ENCODE data around the gene PLEKHM2. TPM values are rescaled to one million over a fixed set of nuclear protein-coding genes. Genes with fewer than 3 reads are reported as not detected.

The PLEKHM2 gene
- total RNA-seq, 2 experiments from 2014 or later: 47.7 to 56.6 TPM

- Mint-ChIP-seq H3K4me1 (peaks cover 3% of the 10 kb centered on the region), H3K27me3 (no peaks in the 10 kb centered on the region), H3K4me3 (no peak overlapping the region), H3K36me3 (peaks cover 2% of the 10 kb centered on the region), H3K27ac (no peak overlapping the region), H3K9me3 (no peaks in the 10 kb centered on the region)
- ATAC-seq (ENCODE audit: low read depth) (no peak), DNase-seq (no peak)
- POLR2A ChIA-PET: no interaction called here
Observed at GRCh38 chr1:15714406-15715136, 30.5 kb downstream of the PLEKHM2 start.

GRCh38 chr1:15717418-15718125 is 33.5 kb downstream of the PLEKHM2 start:
- H3K4me1 Mint-ChIP-seq: no peaks in the 10 kb centered on the region
- no peak overlapping the region for H3K4me3 Mint-ChIP-seq
- no peak for DNase-seq
- no peak overlapping the region for H3K27ac Mint-ChIP-seq
- no peaks in the 10 kb centered on the region for H3K9me3 Mint-ChIP-seq
- peaks cover 3% of the 10 kb centered on the region for H3K36me3 Mint-ChIP-seq
- ATAC-seq (ENCODE audit: low read depth): no peak
- no peaks in the 10 kb centered on the region for H3K27me3 Mint-ChIP-seq
- POLR2A ChIA-PET: no interaction called here

- ATAC-seq (ENCODE audit: low read depth) (no peak), DNase-seq (no peak)
- Mint-ChIP-seq H3K4me1 (no peaks in the 10 kb centered on the region), H3K27ac (no peak overlapping the region), H3K4me3 (no peak overlapping the region), H3K9me3 (no peaks in the 10 kb centered on the region), H3K27me3 (no peaks in the 10 kb centered on the region), H3K36me3 (peaks cover 3% of the 10 kb centered on the region)
- POLR2A ChIA-PET: interaction anchor here (1.7 kb wide), 1 partner anchor 21 kb away, joined by 3 read pairs; no protein-coding TSS in a partner anchor
Observed at GRCh38 chr1:15718199-15718601, 34.1 kb downstream of the PLEKHM2 start.

- Mint-ChIP-seq H3K4me1 (no peaks in the 10 kb centered on the region), H3K36me3 (peaks cover 4% of the 10 kb centered on the region), H3K9me3 (no peaks in the 10 kb centered on the region), H3K27me3 (no peaks in the 10 kb centered on the region), H3K27ac (no peak overlapping the region), H3K4me3 (no peak overlapping the region)
- ATAC-seq (ENCODE audit: low read depth): no peak
- no peak for DNase-seq
- POLR2A ChIA-PET: interaction anchor here (1.7 kb wide), 1 partner anchor 23 kb away, joined by 3 read pairs; no protein-coding TSS in a partner anchor
Observed at GRCh38 chr1:15719381-15720120, 35.4 kb downstream of the PLEKHM2 start.

GRCh38 chr1:15720861-15721260 is 36.7 kb downstream of the PLEKHM2 start:
- no peak for DNase-seq
- POLR2A ChIA-PET: no interaction called here
- no peak overlapping the region for H3K4me3 Mint-ChIP-seq
- H3K9me3 Mint-ChIP-seq: no peaks in the 10 kb centered on the region
- H3K27me3 Mint-ChIP-seq: no peaks in the 10 kb centered on the region
- ATAC-seq (ENCODE audit: low read depth): no peak
- no peak overlapping the region for H3K27ac Mint-ChIP-seq
- H3K36me3 Mint-ChIP-seq: peaks cover 6% of the 10 kb centered on the region
- no peaks in the 10 kb centered on the region for H3K4me1 Mint-ChIP-seq

GRCh38 chr1:15722411-15722810 is 38.3 kb downstream of the PLEKHM2 start:
- Mint-ChIP-seq H3K4me1 (no peaks in the 10 kb centered on the region), H3K36me3 (peaks cover 7% of the 10 kb centered on the region), H3K27me3 (no peaks in the 10 kb centered on the region)

GRCh38 chr1:15722836-15723532 is 38.9 kb downstream of the PLEKHM2 start:
- Mint-ChIP-seq H3K36me3 (peaks cover 8% of the 10 kb centered on the region), H3K9me3 (no peaks in the 10 kb centered on the region), H3K4me1 (no peaks in the 10 kb centered on the region), H3K27me3 (no peaks in the 10 kb centered on the region), H3K4me3 (no peak overlapping the region), H3K27ac (no peak overlapping the region)
- ATAC-seq (ENCODE audit: low read depth) (no peak), DNase-seq (no peak)
- POLR2A ChIA-PET: interaction anchor here (0.6 kb wide), 1 partner anchor 594 kb away, joined by 4 read pairs; no protein-coding TSS in a partner anchor

More at GRCh38 chr1:15722411-15722810, 38.3 kb downstream of the PLEKHM2 start:
- no peak for DNase-seq
- H3K9me3 Mint-ChIP-seq: no peaks in the 10 kb centered on the region
- no peak overlapping the region for H3K27ac Mint-ChIP-seq
- H3K4me3 Mint-ChIP-seq: no peak overlapping the region
- no peak for ATAC-seq (ENCODE audit: low read depth)
- POLR2A ChIA-PET: no interaction called here

GRCh38 chr1:15723631-15724246 is 39.6 kb downstream of the PLEKHM2 start:
- ATAC-seq (ENCODE audit: low read depth): no peak

GRCh38 chr1:15724949-15725880 is 41.1 kb downstream of the PLEKHM2 start:
- Mint-ChIP-seq H3K27me3 (no peaks in the 10 kb centered on the region), H3K27ac (no peak overlapping the region), H3K36me3 (peaks cover 6% of the 10 kb centered on the region), H3K4me3 (no peak overlapping the region), H3K9me3 (no peaks in the 10 kb centered on the region), H3K4me1 (no peaks in the 10 kb centered on the region)
- DNase-seq (no peak), ATAC-seq (ENCODE audit: low read depth) (no peak)
- POLR2A ChIA-PET: no interaction called here

More at GRCh38 chr1:15723631-15724246, 39.6 kb downstream of the PLEKHM2 start:
- H3K4me3 Mint-ChIP-seq: no peak overlapping the region
- H3K9me3 Mint-ChIP-seq: no peaks in the 10 kb centered on the region
- no peak for DNase-seq
- no peaks in the 10 kb centered on the region for H3K4me1 Mint-ChIP-seq
- POLR2A ChIA-PET: interaction anchor here (0.6 kb wide), 1 partner anchor 595 kb away, joined by 4 read pairs; no protein-coding TSS in a partner anchor
- no peak overlapping the region for H3K27ac Mint-ChIP-seq
- peaks cover 6% of the 10 kb centered on the region for H3K36me3 Mint-ChIP-seq
- H3K27me3 Mint-ChIP-seq: no peaks in the 10 kb centered on the region

- Mint-ChIP-seq H3K27me3 (no peaks in the 10 kb centered on the region), H3K4me3 (no peak overlapping the region), H3K27ac (no peak overlapping the region), H3K9me3 (no peaks in the 10 kb centered on the region), H3K36me3 (peaks cover 4% of the 10 kb centered on the region), H3K4me1 (no peaks in the 10 kb centered on the region)
- ATAC-seq (ENCODE audit: low read depth): no peak
- POLR2A ChIA-PET: no interaction called here
- no peak for DNase-seq
Observed at GRCh38 chr1:15726508-15726907, 42.4 kb downstream of the PLEKHM2 start.

GRCh38 chr1:15727021-15727420 is 42.9 kb downstream of the PLEKHM2 start:
- ATAC-seq (ENCODE audit: low read depth) (no peak), DNase-seq (no peak)
- Mint-ChIP-seq H3K27me3 (no peaks in the 10 kb centered on the region), H3K9me3 (no peaks in the 10 kb centered on the region), H3K36me3 (peaks cover 4% of the 10 kb centered on the region), H3K27ac (no peak overlapping the region), H3K4me3 (no peak overlapping the region), H3K4me1 (no peaks in the 10 kb centered on the region)
- POLR2A ChIA-PET: no interaction called here

- POLR2A ChIA-PET: no interaction called here
Observed at GRCh38 chr1:15727424-15727823, 43.3 kb downstream of the PLEKHM2 start.

More at GRCh38 chr1:15727424-15727823, 43.3 kb downstream of the PLEKHM2 start:
- Mint-ChIP-seq H3K4me1 (no peaks in the 10 kb centered on the region), H3K9me3 (no peaks in the 10 kb centered on the region), H3K27me3 (no peaks in the 10 kb centered on the region), H3K4me3 (no peak overlapping the region), H3K27ac (no peak overlapping the region), H3K36me3 (peaks cover 4% of the 10 kb centered on the region)
- ATAC-seq (ENCODE audit: low read depth): no peak
- no peak for DNase-seq

All from activated naive CD8-positive, alpha-beta T cell treated with anti-CD3 and anti-CD28 coated beads, Interleukin-2, amount 10 ng/mL, durations not matched to agents 7 days and 5 days (primary cell).